Caco-2 (cell line): ENCODE results near the gene ZFAND2B. TPM values are rescaled to one million over a fixed set of nuclear protein-coding genes. Genes with fewer than 3 reads are reported as not detected.

Experiments
- BruUV-seq: library from RNA; stranded (reverse); fragments of 400-500 nt; replicated peaks from 2 replicates; lab custom pipeline; 2021; lab: Mats Ljungman, UMichigan
- CTCF ChIA-PET: fragments of 300-600 bp; sonication (Branson Sonifier 250); formaldehyde crosslinking; loops from one replicate; lab custom pipeline; 2022; ENCODE audit warnings: antibody characterized with exemption; lab: Charles Lee
- POLR2A ChIA-PET: fragments of 300-600 bp; sonication (Branson Sonifier 250); formaldehyde crosslinking; loops from one replicate; lab custom pipeline; 2022; ENCODE audit warnings: antibody characterized with exemption; lab: Charles Lee
- DNase-seq, 2 experiments: peaks; one replicate each; pipeline versions ENCODE4 v3.0.0 to v3.0.0-alpha.2; 2020 to 2022
- H3K27me3 ChIP-seq: replicated peaks from 2 replicates; pipeline ENCODE4 v1.6.0; 2011; ENCODE audit warnings: low read length; ENCODE audit not compliant: control insufficient read depth, insufficient read depth
- H3K36me3 ChIP-seq: 2 replicates; pipeline ENCODE4 v1.5.1; 2011; ENCODE audit warnings: low read length; ENCODE audit not compliant: control insufficient read depth, insufficient read depth
- H3K4me1 ChIP-seq: fragments of 250-450 bp; sonication (Bioruptor Pico); 2 replicates; pipeline ENCODE4 v1.5.1; 2020; ENCODE audit warnings: mild to moderate bottlenecking
- H3K4me3 ChIP-seq: 2 replicates; pipeline ENCODE4 v1.5.1; 2011; ENCODE audit warnings: low read depth, mild to moderate bottlenecking, control low read depth, low read length
- H3K9me3 ChIP-seq: fragments of 250-450 bp; sonication (Bioruptor Pico); 2 replicates; pipeline ENCODE4 v1.5.1; 2020; ENCODE audit warnings: mild to moderate bottlenecking, moderate library complexity
- H3K27ac Mint-ChIP-seq: one replicate; pipeline ENCODE4 v1.8.0; 2022; ENCODE audit warnings: mixed read lengths; ENCODE audit not compliant: unreplicated experiment
- H3K27me3 Mint-ChIP-seq: one replicate; pipeline ENCODE4 v1.8.0; 2022; ENCODE audit warnings: mixed read lengths; ENCODE audit not compliant: insufficient read depth, unreplicated experiment
- H3K36me3 Mint-ChIP-seq: one replicate; pipeline ENCODE4 v1.8.0; 2022; ENCODE audit warnings: mild to moderate bottlenecking, mixed read lengths; ENCODE audit not compliant: insufficient read depth, unreplicated experiment
- H3K4me1 Mint-ChIP-seq: one replicate; pipeline ENCODE4 v1.8.0; 2022; ENCODE audit warnings: low read depth, mixed read lengths; ENCODE audit not compliant: unreplicated experiment
- H3K4me3 Mint-ChIP-seq: one replicate; pipeline ENCODE4 v1.8.0; 2022; ENCODE audit warnings: mild to moderate bottlenecking, moderate library complexity, mixed read lengths; ENCODE audit not compliant: unreplicated experiment
- H3K9me3 Mint-ChIP-seq: one replicate; pipeline ENCODE4 v1.8.0; 2022; ENCODE audit warnings: mixed read lengths; ENCODE audit not compliant: unreplicated experiment
- intact Hi-C: fragments of 100-400 bp; cut with micrococcal nuclease; formaldehyde crosslinking; loops from one replicate; pipeline ENCODE4 v1.10.0; 2022; ENCODE audit not compliant: unreplicated experiment
- total RNA-seq: library from RNA; stranded (reverse); gene quantifications from 2 replicates; pipeline ENCODE4 v1.2.3, GENCODE V29; 2022
- TF ChIP-seq, protein P1 (sequence below), 2 experiments: fragments of 200-600 bp in 1 of 2; IDR thresholded peaks; 1 replicate in 1 of 2; 2 replicates in 1 of 2; pipeline versions ENCODE4 v1.5.1 to v1.8.0; 2011 to 2022; ENCODE audit warnings: antibody characterized with exemption in 1 of 2, control low read depth in 1 of 2, inconsistent platforms in 1 of 2, low read depth in 1 of 2, low read length in 1 of 2, mild to moderate bottlenecking in 1 of 2, moderate library complexity in 1 of 2; ENCODE audit not compliant: insufficient read depth in 1 of 2, severe bottlenecking in 1 of 2, unreplicated experiment in 1 of 2

Gene ZFAND2B
- total RNA-seq, 1 experiment from 2014 or later = 41.8 TPM

DNA sequence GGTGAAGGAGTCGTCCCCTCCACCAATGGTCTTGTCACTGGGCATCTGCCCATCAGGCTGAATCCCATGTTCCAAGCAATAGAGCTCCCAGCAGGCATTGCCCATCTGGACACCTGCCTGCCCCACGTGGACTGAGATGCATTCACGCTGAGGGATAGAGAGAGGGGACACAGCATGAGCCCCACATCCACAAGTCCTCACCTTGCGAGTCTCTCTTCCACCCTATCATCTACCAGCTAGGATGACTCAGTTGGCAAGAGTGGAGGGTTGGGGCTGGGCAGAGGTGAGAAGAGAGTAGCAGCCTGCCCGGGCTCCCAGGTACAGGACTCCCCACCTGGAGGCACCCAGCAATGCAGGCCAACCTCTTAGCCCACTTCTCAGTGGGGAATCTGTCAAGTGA is 45.5 kb downstream of the ZFAND2B start:
- Mint-ChIP-seq H3K36me3 (peaks cover 8% of the 10 kb centered on the region), H3K27me3 (peaks cover 4% of the 10 kb centered on the region), H3K4me1 (peaks cover 37% of the 10 kb centered on the region), H3K4me3 (no peak overlapping the region), H3K9me3 (no peaks in the 10 kb centered on the region), H3K27ac (no peak overlapping the region)
- Histone ChIP-seq H3K27me3 (no peaks in the 10 kb centered on the region), H3K36me3 (no peaks in the 10 kb centered on the region; the same call in 1 of the 2 replicates), H3K4me1 (peaks cover 31% of the 10 kb centered on the region), H3K4me3 (no peak overlapping the region), H3K9me3 (no peaks in the 10 kb centered on the region)
- DNase-seq = no peak
- CTCF ChIA-PET = interaction anchor here (0.9 to 3.3 kb wide), 2 partner anchors 22 to 43 kb away, joined by 5 to 22 read pairs; no protein-coding TSS in a partner anchor
- BruUV-seq = no TSS peak
- intact Hi-C loops = no loop called here
- POLR2A ChIA-PET = interaction anchor here (0.6 kb wide), 1 partner anchor 136 kb away, joined by 3 read pairs; the partner anchor contains the start of gene DNPEP
- TF ChIP-seq, protein P1, sequence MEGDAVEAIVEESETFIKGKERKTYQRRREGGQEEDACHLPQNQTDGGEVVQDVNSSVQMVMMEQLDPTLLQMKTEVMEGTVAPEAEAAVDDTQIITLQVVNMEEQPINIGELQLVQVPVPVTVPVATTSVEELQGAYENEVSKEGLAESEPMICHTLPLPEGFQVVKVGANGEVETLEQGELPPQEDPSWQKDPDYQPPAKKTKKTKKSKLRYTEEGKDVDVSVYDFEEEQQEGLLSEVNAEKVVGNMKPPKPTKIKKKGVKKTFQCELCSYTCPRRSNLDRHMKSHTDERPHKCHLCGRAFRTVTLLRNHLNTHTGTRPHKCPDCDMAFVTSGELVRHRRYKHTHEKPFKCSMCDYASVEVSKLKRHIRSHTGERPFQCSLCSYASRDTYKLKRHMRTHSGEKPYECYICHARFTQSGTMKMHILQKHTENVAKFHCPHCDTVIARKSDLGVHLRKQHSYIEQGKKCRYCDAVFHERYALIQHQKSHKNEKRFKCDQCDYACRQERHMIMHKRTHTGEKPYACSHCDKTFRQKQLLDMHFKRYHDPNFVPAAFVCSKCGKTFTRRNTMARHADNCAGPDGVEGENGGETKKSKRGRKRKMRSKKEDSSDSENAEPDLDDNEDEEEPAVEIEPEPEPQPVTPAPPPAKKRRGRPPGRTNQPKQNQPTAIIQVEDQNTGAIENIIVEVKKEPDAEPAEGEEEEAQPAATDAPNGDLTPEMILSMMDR (IDR thresholded peaks at IDR 0.05; ENCODE audit: insufficient read depth in 1 of 2, low read depth in 1 of 2, low read length in 1 of 2, severe bottlenecking in 1 of 2, unreplicated experiment in 1 of 2) = no peak

DNA sequence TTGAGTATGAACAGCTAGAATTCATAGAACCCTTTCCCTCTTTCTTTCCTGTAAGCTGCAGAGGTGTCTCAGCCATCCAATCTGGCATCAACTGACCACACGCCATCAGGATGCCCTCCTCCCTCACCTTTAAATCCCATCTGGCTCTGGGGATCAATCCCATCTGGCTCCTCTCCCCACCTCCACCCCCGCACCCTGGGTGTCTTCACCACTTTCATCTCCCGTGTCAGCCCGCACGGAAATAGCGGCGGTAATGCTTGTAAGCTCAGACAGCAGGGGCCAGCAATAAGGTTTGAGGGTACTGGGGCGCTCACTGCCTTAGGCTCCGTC is 46.0 kb downstream of the ZFAND2B start:
- ChIA-PET POLR2A (interaction anchor here (0.6 kb wide), 2 partner anchors 293 to 513 kb away, joined by 3 to 6 read pairs; partner anchors contain the start of gene CDK5R2), CTCF (interaction anchor here (0.5 to 3.3 kb wide), 4 partner anchors 22 to 135 kb away, joined by 4 to 22 read pairs (median 5); partner anchors contain the start of gene DNPEP)
- no TSS peak for BruUV-seq
- intact Hi-C loops = no loop called here
- Mint-ChIP-seq H3K4me3 (no peak overlapping the region), H3K27me3 (peaks cover 4% of the 10 kb centered on the region), H3K4me1 (peaks cover 37% of the 10 kb centered on the region), H3K36me3 (peaks cover 8% of the 10 kb centered on the region), H3K27ac (no peak overlapping the region), H3K9me3 (no peaks in the 10 kb centered on the region)
- Histone ChIP-seq H3K9me3 (no peaks in the 10 kb centered on the region), H3K4me3 (no peak overlapping the region; the same call in 1 of the 2 replicates), H3K4me1 (peaks cover 31% of the 10 kb centered on the region), H3K27me3 (no peaks in the 10 kb centered on the region), H3K36me3 (no peaks in the 10 kb centered on the region; the same call in 1 of the 2 replicates)
- no peak for DNase-seq
- TF ChIP-seq, protein P1 (IDR thresholded peaks at IDR 0.05; ENCODE audit: insufficient read depth in 1 of 2, low read depth in 1 of 2, low read length in 1 of 2, severe bottlenecking in 1 of 2, unreplicated experiment in 1 of 2) = no peak

DNA sequence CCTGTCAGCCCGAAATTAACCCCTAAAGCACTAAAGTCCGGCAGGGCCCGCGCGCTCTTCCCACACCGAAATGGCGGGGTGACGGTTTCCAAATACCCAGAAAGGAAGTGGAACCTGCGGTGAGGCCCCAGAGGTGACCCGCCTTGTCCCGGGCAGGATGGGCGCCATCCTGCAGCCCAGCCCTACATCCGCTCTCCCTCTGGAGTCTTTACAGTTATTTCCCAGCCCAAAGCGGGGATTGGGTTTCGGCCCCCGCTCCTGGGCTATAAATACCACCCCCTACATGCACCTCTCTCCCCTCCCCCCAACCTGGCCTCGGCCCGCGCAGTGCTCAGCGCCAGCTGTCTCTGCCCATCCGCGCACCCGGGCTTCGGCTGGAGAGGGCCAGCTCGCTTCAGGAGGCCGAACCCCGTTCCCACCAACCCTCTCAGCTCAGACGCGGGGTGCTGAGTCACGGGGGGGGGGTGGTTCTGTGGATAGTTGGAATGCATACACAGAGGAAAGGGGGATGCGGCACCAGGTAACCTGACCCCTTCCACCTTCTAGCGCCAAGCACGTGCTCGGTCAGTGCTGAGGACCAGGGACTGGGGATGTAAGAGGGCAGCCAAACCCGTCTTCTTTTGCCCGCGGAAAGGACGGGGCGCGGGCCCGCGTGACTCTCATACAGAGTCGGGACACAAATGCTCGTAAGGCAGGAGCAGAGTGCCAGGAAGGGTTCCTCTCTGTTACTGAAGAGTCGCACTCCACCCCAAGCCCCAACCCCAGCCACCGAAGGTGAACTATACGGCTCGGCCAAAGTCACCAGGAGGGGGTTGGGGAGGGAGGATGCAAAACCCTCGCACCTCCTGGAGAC is 46.5 kb downstream of the ZFAND2B start, which contains the start of gene TUBA4B:
TUBA4B (plus strand) TSS at position 344 of the 853 bp plus-strand sequence; CDS start at position 509, 165 bp downstream.
- Mint-ChIP-seq H3K9me3 (no peaks in the 10 kb centered on the region), H3K4me1 (peaks cover 36% of the 10 kb centered on the region), H3K27me3 (peaks cover 4% of the 10 kb centered on the region), H3K4me3 (peak within 1 kb of the TSS; percentile 62), H3K36me3 (peaks cover 8% of the 10 kb centered on the region), H3K27ac (no peak within 1 kb of the TSS)
- Histone ChIP-seq H3K4me1 (peaks cover 28% of the 10 kb centered on the region), H3K4me3 (peak within 1 kb of the TSS; percentile 48), H3K9me3 (no peaks in the 10 kb centered on the region), H3K27me3 (no peaks in the 10 kb centered on the region), H3K36me3 (no peaks in the 10 kb centered on the region; the same call in 1 of the 2 replicates)
- TF ChIP-seq, protein P1 (IDR thresholded peaks at IDR 0.05; ENCODE audit: insufficient read depth in 1 of 2, low read depth in 1 of 2, low read length in 1 of 2, severe bottlenecking in 1 of 2, unreplicated experiment in 1 of 2) = no peak
- ChIA-PET POLR2A (interaction anchor here (0.5 to 1.7 kb wide), 5 partner anchors 8 to 514 kb away, joined by 3 to 6 read pairs (median 3); partner anchors contain the start of genes ATG9A, CDK5R2, GLB1L and STK16), CTCF (interaction anchor here (0.5 to 3.3 kb wide), 5 partner anchors 21 to 135 kb away, joined by 4 to 22 read pairs (median 4); partner anchors contain the start of genes DNPEP and ZFAND2B)
- TSS peak; percentile 58 for BruUV-seq
- DNase-seq = no peak
- intact Hi-C loops = no loop called here
